ENCODE measurements around the gene KRTAP5-2.

DNA sequence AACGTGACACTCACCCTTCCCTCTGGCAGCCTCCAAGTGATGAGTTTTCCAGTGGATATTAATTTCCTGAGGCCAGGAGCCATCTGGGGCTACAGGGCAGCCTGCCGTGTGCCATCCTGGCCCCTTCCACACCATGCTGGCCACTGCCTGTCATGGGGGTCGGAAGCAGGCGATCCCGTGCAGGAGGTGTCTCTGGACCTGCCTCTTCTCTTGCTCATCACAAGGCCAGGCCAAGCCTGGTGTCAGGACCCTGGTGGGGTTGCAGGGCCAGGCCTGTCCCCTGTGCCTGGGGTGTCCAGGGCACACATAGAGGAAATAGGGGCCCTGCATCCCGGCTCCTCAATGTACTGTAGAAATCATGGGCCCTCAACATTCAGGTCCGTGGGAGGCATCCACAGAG is 6.6 kb upstream of the KRTAP5-2 start:
- TF ChIP-seq, protein P1, sequence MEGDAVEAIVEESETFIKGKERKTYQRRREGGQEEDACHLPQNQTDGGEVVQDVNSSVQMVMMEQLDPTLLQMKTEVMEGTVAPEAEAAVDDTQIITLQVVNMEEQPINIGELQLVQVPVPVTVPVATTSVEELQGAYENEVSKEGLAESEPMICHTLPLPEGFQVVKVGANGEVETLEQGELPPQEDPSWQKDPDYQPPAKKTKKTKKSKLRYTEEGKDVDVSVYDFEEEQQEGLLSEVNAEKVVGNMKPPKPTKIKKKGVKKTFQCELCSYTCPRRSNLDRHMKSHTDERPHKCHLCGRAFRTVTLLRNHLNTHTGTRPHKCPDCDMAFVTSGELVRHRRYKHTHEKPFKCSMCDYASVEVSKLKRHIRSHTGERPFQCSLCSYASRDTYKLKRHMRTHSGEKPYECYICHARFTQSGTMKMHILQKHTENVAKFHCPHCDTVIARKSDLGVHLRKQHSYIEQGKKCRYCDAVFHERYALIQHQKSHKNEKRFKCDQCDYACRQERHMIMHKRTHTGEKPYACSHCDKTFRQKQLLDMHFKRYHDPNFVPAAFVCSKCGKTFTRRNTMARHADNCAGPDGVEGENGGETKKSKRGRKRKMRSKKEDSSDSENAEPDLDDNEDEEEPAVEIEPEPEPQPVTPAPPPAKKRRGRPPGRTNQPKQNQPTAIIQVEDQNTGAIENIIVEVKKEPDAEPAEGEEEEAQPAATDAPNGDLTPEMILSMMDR (conservative IDR thresholded peaks at IDR 0.05) = no peak
- no peak for TF ChIP-seq EZH2 (IDR thresholded peaks at IDR 0.05; ENCODE audit: low read depth)

All from PC-9 (cell line).